Glutamatergic neuron (in vitro differentiated cells): ENCODE data around the gene TICAM2. TPM values are rescaled to one million over a fixed set of nuclear protein-coding genes. Genes with fewer than 3 reads are reported as not detected.

ENCODE experiments used
- DNase-seq: peaks from one replicate; pipeline ENCODE4 v3.0.0; 2022
- H3K27ac Mint-ChIP-seq: one replicate; pipeline ENCODE4 v1.8.0; 2020; ENCODE audit warnings: mild to moderate bottlenecking, mixed read lengths, inconsistent platforms; ENCODE audit not compliant: unreplicated experiment
- H3K27me3 Mint-ChIP-seq: one replicate; pipeline ENCODE4 v1.8.0; 2020; ENCODE audit warnings: mild to moderate bottlenecking, moderate library complexity, mixed read lengths, inconsistent platforms; ENCODE audit not compliant: unreplicated experiment
- H3K36me3 Mint-ChIP-seq: one replicate; pipeline ENCODE4 v1.8.0; 2020; ENCODE audit warnings: mild to moderate bottlenecking, mixed read lengths, inconsistent platforms; ENCODE audit not compliant: unreplicated experiment
- H3K4me1 Mint-ChIP-seq: one replicate; pipeline ENCODE4 v1.8.0; 2020; ENCODE audit warnings: mild to moderate bottlenecking, low read depth, mixed read lengths, inconsistent platforms; ENCODE audit not compliant: unreplicated experiment
- H3K4me3 Mint-ChIP-seq: one replicate; pipeline ENCODE4 v1.8.0; 2020; ENCODE audit warnings: mild to moderate bottlenecking, mixed read lengths, inconsistent platforms; ENCODE audit not compliant: unreplicated experiment
- H3K9me3 Mint-ChIP-seq: one replicate; pipeline ENCODE4 v1.8.0; 2020; ENCODE audit warnings: mild to moderate bottlenecking, moderate library complexity, mixed read lengths, inconsistent platforms; ENCODE audit not compliant: unreplicated experiment
- total RNA-seq: library from RNA; stranded (reverse); fragmentation: NEBNext Ultra II Directional; extraction: Animal tissue kit (Norgen Biotek cat#: 25700); gene quantifications from one replicate; pipeline ENCODE4 v1.2.1, GENCODE V29; 2021; ENCODE audit not compliant: unreplicated experiment
- TF ChIP-seq, protein P1 (sequence below): fragments of 200-600 bp; sonication (generic); IDR thresholded peaks from one replicate; pipeline ENCODE4 v1.5.0; 2021; ENCODE audit not compliant: partially characterized antibody, unreplicated experiment

Gene TICAM2
- total RNA-seq, 1 donor from 2014 or later = 0.42 TPM

DNA sequence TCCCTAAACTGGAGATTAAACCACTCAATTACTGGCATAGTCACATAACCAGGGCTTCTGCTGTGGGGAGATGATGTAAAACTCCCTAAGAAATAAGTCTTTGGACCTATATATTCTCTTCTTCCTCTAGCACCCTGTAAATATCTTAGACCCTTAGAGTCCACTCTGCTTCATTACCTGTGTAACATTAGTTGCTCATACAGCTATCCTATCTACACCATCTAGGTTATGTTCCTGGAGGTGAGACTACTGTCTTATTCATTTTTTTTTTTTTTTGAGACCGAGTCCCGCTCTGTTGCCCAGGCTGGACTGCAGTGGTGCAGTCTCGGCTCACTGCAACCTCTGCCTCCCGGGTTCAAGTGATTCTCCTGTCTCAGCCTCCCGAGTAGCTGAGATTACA lies 9.6 kb upstream of the TICAM2 start:
- Mint-ChIP-seq H3K27me3 (no peaks in the 10 kb centered on the region), H3K4me3 (no peak overlapping the region), H3K27ac (no peak overlapping the region), H3K4me1 (peaks cover 5% of the 10 kb centered on the region), H3K9me3 (no peaks in the 10 kb centered on the region), H3K36me3 (no peaks in the 10 kb centered on the region)
- DNase-seq = no peak
- TF ChIP-seq, protein P1, sequence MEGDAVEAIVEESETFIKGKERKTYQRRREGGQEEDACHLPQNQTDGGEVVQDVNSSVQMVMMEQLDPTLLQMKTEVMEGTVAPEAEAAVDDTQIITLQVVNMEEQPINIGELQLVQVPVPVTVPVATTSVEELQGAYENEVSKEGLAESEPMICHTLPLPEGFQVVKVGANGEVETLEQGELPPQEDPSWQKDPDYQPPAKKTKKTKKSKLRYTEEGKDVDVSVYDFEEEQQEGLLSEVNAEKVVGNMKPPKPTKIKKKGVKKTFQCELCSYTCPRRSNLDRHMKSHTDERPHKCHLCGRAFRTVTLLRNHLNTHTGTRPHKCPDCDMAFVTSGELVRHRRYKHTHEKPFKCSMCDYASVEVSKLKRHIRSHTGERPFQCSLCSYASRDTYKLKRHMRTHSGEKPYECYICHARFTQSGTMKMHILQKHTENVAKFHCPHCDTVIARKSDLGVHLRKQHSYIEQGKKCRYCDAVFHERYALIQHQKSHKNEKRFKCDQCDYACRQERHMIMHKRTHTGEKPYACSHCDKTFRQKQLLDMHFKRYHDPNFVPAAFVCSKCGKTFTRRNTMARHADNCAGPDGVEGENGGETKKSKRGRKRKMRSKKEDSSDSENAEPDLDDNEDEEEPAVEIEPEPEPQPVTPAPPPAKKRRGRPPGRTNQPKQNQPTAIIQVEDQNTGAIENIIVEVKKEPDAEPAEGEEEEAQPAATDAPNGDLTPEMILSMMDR = no peak

DNA sequence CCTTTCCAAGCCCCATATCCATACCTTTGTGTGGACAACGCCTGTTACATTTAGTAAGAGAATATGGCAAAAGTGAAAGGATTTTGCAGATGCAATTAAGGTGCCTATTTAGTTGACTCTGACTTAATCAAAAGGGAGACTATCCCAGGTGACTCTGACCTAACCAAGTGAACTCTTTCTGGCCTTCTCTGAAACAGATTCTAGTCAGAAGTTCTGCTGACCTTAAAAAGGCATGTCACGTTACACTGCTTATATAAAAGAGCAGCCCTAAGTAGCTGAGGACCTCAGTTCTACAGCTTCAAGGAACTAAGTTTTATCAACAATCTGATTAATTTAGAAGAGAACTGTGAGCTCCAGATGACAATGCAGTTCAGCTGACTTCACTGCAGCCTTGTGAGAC lies 5.7 kb upstream of the TICAM2 start:
- no peak for DNase-seq
- no peaks in the 10 kb centered on the region for H3K9me3 Mint-ChIP-seq
- H3K27me3 Mint-ChIP-seq = no peaks in the 10 kb centered on the region
- no peaks in the 10 kb centered on the region for H3K4me1 Mint-ChIP-seq
- TF ChIP-seq, protein P1 = no peak
- H3K4me3 Mint-ChIP-seq = no peak overlapping the region
- no peaks in the 10 kb centered on the region for H3K36me3 Mint-ChIP-seq
- H3K27ac Mint-ChIP-seq = no peak overlapping the region

DNA sequence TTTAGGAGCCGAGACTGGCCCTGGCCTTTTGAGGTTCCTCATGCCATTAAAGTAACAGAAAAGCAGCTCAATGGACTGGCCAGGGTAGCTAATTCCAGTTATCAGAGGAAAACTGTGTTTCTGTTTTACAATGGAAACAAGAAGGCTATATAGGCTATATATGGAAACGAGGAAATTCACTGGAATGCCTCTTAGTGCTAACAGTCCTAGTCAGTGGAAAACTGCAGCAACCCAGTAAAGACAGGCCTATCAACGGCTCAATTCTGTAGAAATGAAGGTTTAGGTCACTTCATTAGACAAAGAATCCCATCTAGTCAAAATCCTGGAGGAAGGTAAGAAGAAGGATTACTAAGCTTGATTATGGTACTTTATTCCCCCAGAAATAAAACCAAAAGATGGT lies 3.2 kb upstream of the TICAM2 start:
- Mint-ChIP-seq H3K27ac (no peak overlapping the region), H3K4me1 (peaks cover 3% of the 10 kb centered on the region), H3K4me3 (no peak overlapping the region), H3K27me3 (no peaks in the 10 kb centered on the region), H3K9me3 (no peaks in the 10 kb centered on the region), H3K36me3 (no peaks in the 10 kb centered on the region)
- no peak for DNase-seq
- TF ChIP-seq, protein P1 = no peak

DNA sequence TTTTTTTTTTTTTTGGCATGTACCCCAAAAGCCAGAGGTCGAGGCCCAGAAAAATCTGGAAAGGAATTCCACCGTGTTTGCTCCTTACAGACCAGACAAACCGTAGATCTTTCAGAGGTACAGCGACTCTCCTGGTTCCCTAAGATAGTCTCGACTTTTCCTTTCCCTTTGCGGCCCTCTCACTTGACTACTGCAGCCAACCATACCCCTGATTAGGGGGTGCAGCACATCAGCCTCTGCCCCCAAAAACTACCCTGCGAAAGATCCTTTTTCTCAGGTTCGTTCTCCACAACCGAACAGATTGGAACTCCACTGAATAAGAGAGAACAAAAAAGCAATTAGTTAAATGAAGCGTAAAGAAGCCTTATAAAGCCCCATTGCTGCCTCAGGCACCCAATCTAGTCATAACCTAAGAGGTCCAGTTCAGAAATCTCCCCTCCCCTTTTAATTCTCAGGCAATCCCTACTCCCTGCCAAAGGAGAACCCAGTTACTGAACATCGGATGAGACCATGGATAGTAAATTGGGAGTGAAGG lies 379 bp upstream of the TICAM2 start:
- Mint-ChIP-seq H3K27ac (peak overlapping the region; percentile 68), H3K36me3 (no peaks in the 10 kb centered on the region), H3K4me3 (peak overlapping the region; percentile 56), H3K27me3 (no peaks in the 10 kb centered on the region), H3K4me1 (peaks cover 9% of the 10 kb centered on the region), H3K9me3 (no peaks in the 10 kb centered on the region)
- no peak for DNase-seq
- TF ChIP-seq, protein P1 = no peak

DNA sequence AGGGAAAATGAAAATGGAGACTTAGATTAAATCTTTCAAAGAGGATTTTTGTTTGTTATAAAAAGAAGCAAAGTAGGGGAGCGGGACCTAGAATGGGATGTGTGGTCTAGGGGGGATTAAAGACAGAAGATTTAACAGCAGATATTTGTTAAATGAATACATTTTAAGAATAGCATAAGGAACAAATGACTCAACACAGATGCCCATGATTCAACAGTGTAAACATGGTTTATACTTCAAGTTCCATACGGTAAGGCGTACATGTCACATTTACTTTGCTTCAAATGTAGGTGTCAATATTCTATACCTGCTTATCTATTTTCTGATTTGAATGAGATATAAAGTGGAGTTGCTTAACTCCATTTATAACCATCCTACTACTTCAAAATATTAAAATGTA lies 1.5 kb downstream of the TICAM2 start:
- H3K4me3 Mint-ChIP-seq = no peak overlapping the region
- H3K27me3 Mint-ChIP-seq = no peaks in the 10 kb centered on the region
- TF ChIP-seq, protein P1 = no peak
- H3K9me3 Mint-ChIP-seq = no peaks in the 10 kb centered on the region
- peaks cover 9% of the 10 kb centered on the region for H3K4me1 Mint-ChIP-seq
- no peaks in the 10 kb centered on the region for H3K36me3 Mint-ChIP-seq
- H3K27ac Mint-ChIP-seq = no peak overlapping the region
- DNase-seq = no peak
